ENCODE measurements around the gene NTRK1. TPM values are rescaled to one million over a fixed set of nuclear protein-coding genes. Genes with fewer than 3 reads are reported as not detected.

NTRK1 gene
- polyA plus RNA-seq, 1 donor = 0.37 TPM

DNA sequence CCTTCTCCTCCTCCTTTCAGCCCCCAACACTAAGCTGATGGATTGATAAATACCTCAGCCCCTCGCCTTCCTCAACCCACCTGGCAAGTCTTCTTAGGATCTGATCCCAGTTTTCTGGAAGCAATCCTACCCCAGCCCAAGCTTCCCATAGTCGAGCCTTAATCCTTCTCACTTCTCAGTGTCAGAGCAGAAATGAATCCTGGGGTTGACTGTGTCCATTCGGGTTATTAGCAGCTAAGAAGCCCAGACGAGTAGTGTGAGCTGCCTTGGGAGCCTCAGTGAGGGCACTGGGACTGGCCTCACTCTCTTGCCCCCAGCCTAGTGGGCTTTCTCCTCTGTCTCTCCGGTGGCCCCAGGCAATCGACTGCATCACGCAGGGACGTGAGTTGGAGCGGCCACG, 20.4 kb downstream of the NTRK1 start:
- no peak for DNase-seq (ENCODE audit: low read depth)

GRCh38 chr1:156881663-156882062, 21.0 kb downstream of the NTRK1 start:
- DNase-seq (ENCODE audit: low read depth) = no peak

- no peak for DNase-seq (ENCODE audit: low read depth)
Measured at GRCh38 chr1:156882543-156882942, 21.9 kb downstream of the NTRK1 start.

GRCh38 chr1:156883919-156884318, 23.3 kb downstream of the NTRK1 start:
- no peak for DNase-seq (ENCODE audit: low read depth)

DNA sequence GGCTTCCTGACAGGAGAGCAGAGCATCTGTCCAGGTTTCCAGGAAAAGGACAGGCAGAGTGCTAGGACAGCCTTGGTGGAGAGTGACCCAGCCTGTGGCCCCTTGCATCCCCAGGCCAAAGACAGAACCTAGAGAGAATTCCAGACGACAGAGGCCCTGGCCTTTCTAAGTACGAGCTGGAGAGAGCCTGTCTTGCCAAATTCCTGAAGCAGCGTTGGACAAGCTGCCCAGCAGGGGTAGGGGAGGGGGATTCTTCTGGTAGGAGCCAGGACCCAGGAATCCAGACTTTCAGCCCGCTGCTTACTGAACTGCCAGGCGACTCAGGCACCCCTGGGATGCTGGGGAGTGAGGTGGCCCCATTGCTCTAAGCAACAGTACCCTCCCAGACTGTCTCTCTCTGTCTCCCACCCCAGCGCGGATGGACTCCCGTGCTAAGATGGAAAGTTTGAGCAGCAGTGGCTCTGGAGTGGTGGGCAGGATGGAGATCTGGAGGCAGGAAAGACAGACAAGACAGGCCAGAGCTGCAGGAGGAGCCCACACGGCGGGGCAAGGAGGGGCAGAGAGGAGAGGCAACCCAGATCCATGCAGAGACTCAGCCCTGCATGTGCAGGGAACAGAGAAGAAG, 24.0 kb downstream of the NTRK1 start:
- no peak for DNase-seq (ENCODE audit: low read depth)

DNA sequence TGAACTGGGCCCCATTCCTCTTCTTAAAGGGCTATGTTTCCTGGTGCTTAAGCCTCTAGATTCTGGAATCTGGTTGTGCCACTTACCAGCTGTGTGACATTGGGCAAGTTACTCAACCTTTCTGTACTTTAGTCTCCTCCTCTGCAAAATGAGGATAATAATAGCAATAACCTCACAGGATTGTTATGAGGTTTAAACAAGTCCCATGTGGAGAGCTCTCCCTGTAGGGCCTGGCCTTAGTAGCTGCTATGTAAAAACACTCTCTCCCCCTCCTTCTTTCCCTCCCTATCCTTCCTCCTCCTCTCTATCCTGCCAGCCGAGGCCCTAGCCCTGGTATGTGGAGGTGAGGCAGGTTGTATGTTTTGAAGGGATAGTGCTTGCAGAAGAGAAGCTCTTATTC, 24.6 kb downstream of the NTRK1 start:
- no peak for DNase-seq (ENCODE audit: low read depth)

DNA sequence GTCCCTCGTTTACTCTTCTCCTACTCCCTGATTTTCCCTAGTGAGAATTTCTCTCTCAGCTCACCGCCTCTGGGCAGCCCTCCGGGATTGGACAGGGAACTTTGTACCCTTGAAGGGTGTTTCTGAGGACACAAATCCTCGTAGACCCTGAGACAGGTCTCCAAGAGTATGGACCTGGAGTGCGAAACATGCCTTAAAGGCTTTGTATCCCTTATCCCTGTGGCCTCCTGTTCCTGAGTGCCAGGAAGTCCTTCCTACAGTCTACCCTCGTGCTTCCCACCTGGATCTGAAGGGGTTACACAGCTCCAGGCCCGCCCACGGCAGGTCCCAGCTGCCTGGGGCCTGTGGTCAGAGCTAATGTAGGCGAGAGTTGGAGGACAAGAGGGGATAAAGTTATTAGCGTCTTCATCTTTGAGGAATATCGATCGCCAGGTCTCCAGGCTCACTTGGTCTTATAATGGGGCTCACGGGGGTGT, 25.3 kb downstream of the NTRK1 start:
- DNase-seq (ENCODE audit: low read depth) = no peak

DNA sequence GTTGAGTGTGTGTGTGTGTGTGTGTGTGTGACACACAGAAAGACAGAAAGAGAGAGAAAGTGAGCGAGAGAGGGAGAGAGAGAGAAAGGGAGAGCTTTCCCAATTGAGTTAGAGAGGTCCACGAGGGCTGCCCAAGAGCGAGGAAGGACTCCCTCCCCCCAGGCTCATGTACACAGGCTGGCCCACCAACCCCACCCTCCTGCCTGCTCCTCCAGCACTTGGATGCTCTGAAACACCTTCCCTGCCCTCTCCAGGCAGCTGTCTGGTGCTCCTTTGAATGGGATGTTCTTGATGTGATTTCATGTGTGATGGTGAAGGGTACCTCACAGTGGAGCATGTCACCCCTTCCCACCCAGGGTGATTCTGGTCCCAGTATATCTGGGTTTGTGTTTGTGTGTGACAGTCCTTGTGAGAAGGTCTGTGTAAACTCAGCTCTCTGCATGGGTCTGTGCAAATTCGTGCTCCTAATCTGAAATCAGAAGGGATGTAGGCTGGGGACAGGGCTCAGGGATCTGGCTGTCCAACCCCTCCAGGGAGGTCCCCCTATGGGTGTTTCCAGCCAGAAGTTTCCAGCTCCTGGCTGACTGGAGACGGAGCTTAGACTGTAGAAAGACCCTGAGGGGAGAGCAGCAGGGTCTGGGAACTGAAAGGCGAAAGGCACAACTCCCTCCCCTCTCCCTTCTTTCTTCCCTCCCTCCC, 26.1 kb downstream of the NTRK1 start:
- DNase-seq (ENCODE audit: low read depth) = no peak

DNA sequence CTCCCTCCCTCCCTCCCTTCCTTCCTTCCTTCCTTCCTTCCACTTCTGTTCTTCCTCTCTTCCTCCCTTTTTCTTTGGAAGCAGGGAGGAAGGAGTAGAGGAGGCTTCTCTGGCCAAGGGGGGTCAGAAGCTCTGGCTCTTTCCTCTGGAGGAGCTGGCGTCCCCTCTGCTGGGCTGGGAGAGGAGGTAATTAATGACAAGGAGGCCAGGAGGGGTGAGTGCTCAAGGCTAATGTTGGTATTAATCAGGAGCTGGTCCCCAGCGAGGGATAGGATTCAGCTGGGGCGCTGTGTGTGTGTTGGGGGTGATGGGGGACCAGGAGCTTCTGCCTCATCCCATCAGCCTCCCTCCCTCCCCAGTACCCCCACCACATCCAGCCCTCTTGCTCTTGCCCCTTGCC, 26.7 kb downstream of the NTRK1 start:
- no peak for DNase-seq (ENCODE audit: low read depth)

- no peak for DNase-seq (ENCODE audit: low read depth)
Measured at GRCh38 chr1:156887734-156888133, 27.1 kb downstream of the NTRK1 start.

DNA sequence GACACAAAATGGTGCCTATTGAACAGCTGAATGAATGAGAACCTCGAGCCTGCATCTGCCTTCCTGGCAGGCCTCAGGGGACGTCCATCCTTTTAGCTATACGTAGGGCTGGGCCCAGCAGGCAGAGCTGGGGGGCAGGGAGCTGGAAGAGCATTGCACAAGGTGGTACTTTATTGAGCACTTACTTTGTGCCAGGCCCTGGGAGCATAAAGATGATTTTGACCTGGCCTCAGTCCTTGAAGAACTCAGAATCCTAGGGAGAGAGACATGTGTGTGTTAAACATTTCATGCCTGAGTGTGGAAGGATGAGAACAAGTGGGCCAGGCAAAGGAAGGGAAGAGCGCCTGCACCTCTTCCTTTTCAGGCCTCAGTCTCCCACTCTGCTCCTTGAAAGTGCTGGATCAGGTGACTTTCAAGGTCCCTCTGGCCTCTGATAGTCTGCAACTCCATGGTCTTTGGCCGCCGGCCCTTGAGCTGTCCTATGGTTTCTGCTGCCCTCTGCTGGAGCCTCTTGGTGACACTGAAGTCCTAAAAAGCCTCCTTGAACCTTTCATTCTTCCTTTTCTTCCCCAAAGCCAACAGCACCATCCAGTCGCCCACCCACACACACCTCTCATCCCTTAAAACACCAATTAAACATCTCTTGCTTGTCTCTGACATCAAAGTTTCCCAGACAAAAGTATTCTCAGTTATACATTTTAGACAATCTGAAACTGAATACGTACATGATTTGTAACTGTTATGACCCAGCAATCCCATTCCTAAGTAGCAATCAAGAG, 29.3 kb downstream of the NTRK1 start:
- DNase-seq (ENCODE audit: low read depth) = peak; percentile 71

- DNase-seq (ENCODE audit: low read depth) = peak; percentile 74
Measured at GRCh38 chr1:156892190-156893047, 31.8 kb downstream of the NTRK1 start.

- DNase-seq (ENCODE audit: low read depth) = no peak
Measured at GRCh38 chr1:156893048-156893953, 32.6 kb downstream of the NTRK1 start, which contains the start of gene PEAR1. Gene PEAR1, plus strand, starts transcription at chr1:156893718. Its CDS starts 10,209 bp downstream, at chr1:156903927.

- DNase-seq (ENCODE audit: low read depth) = no peak
Measured at GRCh38 chr1:156894001-156894400, 33.3 kb downstream of the NTRK1 start.

DNA sequence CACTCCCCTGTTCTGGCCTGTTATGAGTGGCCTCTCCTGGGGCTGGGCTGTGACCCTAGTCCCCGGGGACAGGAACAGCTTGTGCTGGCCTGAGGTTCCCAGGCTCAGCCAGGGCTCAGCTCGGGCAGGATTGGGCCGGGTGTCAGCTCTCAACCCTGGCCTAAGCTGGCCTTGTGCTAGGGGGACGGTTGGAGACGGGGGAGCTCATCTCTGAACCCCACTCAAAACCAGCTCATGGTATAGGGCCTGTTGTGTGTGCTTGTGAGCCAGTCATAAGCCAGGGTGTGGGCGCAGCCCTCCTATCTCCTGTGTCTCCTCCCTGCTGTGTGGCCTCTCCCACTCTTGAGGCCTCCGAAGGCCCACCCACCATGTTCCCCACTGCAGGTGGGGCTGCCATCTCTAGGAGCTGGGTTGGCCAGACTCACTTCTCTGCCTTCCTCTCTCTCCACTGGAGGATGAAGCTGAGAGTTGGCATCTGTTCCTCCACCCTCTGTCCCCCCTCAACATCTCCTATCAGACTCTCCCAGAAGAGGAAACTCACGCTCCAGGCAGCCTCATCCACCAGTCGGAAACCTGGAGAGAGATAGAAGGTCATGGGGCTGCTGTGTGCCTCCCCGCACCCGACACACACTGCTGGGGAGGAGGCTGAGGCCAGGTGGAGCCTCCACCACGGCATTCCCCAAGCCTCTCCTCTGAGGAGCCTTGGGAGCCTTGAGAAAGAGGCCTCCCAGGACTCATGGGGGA, 34.2 kb downstream of the NTRK1 start:
- DNase-seq (ENCODE audit: low read depth) = no peak

DNA sequence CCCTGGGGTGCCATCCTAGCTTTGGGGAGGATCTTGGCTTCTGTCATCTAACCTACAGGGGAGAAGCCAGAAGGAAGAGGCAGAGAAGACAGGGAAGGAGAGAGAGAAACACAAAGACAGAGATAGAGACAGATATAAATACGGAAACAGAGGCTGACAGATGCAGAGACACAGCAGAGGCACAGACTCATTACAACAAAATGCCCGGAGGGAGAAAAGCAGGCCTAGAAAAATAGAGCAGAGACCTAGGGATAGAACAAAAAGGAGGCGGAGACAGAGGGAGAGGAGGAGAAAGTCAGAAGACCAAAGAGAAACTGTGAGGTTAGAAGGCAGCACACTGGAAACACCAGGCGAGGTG, 34.8 kb downstream of the NTRK1 start:
- no peak for DNase-seq (ENCODE audit: low read depth)

DNA sequence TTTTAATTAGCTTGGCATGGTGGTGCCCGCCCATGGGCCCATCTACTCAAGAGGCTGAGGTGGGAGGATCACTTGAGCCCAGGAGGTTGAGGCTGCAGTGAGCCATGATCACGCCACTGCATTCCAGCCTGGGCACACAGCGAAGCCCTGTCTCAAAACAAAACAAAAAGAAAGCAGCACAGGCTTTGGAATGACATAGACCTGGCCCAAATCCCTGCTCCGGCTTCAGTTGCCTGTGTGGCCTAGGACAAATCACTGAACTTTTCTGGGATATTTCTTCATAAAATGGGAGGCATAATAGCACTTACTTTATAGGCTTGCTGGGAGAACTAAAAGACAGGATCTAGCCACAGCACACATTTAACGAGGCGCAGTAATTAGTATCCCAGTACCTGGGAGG, 35.3 kb downstream of the NTRK1 start:
- no peak for DNase-seq (ENCODE audit: low read depth)

DNA sequence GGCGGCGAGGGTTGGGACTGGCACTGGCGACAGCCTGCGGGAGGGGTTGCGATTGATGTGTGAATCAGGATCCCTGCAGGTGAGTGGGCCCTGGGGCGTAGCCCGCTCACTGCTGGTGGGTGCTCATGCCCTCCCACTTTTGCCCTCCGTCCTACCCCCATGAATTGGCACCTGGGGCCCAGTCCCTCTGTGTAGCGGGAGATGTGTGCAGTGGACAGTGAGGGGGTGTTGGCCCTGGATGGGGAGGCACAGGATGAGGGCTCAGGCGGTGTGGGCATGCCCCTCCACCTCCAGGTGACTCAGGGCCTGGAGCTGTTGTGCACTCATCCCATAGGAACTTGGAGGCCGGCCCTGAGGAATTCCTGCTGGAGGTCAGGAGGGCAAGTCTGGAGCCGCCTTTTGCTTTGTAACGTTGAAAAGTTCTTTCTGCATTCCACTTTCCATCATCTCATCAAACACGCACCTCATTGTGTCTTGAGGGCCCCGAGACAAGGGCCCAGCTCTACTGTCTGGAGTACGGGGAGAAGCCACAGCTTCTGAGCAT, 35.9 kb downstream of the NTRK1 start:
- no peak for DNase-seq (ENCODE audit: low read depth)

- no peak for DNase-seq (ENCODE audit: low read depth)
Measured at GRCh38 chr1:156897078-156897825, 36.6 kb downstream of the NTRK1 start.
